ENCODE measurements around the gene MUCL3.
"Not testable (repeated sequence)": the region's sequence is repeated elsewhere in the genome, so short reads cannot be mapped to it uniquely, and the experiment has no call there.

Gene MUCL3

GRCh38 chr6:30954631-30955366 is 14.0 kb downstream of the MUCL3 start:
- peaks cover 13% of the 10 kb centered on the region for H3K36me3 ChIP-seq (ENCODE audit: control insufficient read depth, insufficient read depth, low read length)
- peak overlapping the region; percentile 66 for H3K9ac ChIP-seq (ENCODE audit: low read length)
- no peaks in the 10 kb centered on the region for H3K27me3 ChIP-seq (ENCODE audit: control insufficient read depth, insufficient read depth, low read length)
- H3K9me3 ChIP-seq (ENCODE audit: control insufficient read depth, low read length) = no peaks in the 10 kb centered on the region
- peak overlapping the region; percentile 29 for H3K4me3 ChIP-seq (ENCODE audit: low read length)
- H3K4me1 ChIP-seq (ENCODE audit: control insufficient read depth, insufficient read depth, low read length) = peaks cover 17% of the 10 kb centered on the region

DNA sequence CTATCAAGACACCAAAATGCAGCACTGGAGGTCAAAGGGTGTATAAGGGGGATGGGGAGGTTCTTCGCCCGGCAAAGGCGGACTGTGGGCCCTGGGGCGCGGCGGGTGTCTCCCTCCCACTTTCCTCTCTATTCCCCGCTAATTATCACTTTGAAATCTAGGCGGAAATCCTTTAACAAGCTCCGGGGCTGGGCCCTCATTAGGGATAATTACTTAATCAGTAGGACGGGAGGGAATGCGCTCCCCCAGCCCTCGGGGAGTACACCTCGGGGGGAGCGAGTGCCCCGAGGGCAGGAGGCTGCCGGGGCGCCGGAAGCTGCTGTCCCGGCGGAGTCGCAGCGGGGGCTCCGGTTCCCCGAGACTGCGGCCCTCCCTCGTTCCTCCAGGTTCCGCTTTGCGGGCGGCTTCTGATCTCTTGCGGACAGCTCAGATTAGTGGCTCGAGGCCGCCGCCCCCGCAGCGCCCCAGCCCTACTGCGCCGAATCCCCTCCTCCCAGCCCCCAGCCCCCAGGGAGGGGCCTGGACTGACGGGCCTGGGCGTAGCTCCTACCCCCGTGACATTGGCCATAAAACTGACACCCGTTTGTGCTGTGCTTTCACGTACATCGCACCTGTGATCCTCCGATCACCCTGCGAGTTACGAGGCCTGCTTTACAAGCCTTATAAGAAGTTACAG is 14.7 kb downstream of the MUCL3 start:
- H3K36me3 ChIP-seq (ENCODE audit: control insufficient read depth, insufficient read depth, low read length) = peaks cover 13% of the 10 kb centered on the region
- H3K4me3 ChIP-seq (ENCODE audit: low read length) = peak overlapping the region; percentile 29
- H3K27me3 ChIP-seq (ENCODE audit: control insufficient read depth, insufficient read depth, low read length) = no peaks in the 10 kb centered on the region
- peak overlapping the region; percentile 66 for H3K9ac ChIP-seq (ENCODE audit: low read length)
- H3K4me1 ChIP-seq (ENCODE audit: control insufficient read depth, insufficient read depth, low read length) = peaks cover 17% of the 10 kb centered on the region
- H3K9me3 ChIP-seq (ENCODE audit: control insufficient read depth, low read length) = no peaks in the 10 kb centered on the region

DNA sequence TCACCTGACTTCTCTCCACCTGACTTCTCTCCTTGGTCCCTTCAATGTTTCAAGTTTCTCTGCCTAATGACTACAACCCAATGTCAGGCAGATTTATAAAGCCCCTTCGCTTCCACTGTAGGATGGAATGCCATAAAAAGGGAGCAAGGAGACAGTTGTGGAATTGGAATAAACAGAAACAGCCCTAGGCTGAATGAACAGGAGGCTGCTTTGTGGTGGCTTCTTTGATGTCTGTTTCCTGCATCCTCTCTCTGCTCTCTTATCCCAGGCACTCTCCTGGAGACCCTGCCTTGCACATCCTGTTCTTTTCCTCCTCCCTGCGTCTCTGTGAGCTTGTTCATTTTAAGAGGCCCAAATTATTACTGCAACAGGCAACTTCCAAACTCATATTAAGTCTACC is 16.9 kb downstream of the MUCL3 start:
- Histone ChIP-seq H3K4me3 (ENCODE audit: low read length) (no peak overlapping the region), H3K9me3 (ENCODE audit: control insufficient read depth, low read length) (no peaks in the 10 kb centered on the region), H3K27me3 (ENCODE audit: control insufficient read depth, insufficient read depth, low read length) (no peaks in the 10 kb centered on the region), H3K9ac (ENCODE audit: low read length) (no peak overlapping the region), H3K36me3 (ENCODE audit: control insufficient read depth, insufficient read depth, low read length) (no peaks in the 10 kb centered on the region), H3K4me1 (ENCODE audit: control insufficient read depth, insufficient read depth, low read length) (peaks cover 17% of the 10 kb centered on the region)

DNA sequence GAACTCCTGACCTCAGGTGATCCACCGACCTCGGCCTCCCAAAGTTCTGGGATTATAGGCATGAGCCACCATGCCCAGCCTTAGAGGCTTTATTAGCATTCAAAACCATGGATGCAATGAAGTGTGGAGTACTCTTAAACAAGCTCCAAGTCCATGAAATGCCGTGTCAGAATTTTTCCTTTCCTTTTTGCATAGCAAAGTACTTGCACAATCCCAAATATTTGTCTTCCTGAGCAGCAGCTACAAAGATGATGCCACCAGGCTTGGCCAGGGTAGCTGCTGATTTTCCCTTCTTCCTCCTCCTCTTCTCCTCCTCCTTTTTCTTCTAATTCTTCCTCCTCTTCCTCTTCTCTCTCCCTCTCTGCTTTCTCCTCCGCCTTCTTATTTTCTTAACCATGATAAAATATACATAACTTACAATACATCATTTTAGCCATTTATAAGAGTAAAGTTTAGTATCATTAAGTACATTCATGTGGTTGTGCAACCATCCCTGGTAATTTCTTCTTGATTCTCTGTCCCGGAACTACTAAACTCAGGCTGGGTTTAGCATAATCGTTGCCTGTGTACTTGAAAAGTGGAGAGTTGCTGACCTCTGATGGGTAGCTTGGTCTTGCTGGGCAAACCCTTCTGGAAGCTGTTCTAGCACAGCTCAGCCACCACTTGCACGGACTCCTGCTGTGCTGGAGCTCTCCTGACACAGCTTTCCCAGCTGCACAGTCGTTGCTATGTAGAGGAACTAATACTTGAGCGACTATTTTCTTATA is 20.3 kb downstream of the MUCL3 start:
- peaks cover 5% of the 10 kb centered on the region for H3K4me1 ChIP-seq (ENCODE audit: control insufficient read depth, insufficient read depth, low read length)
- no peak overlapping the region for H3K9ac ChIP-seq (ENCODE audit: low read length)
- no peaks in the 10 kb centered on the region for H3K9me3 ChIP-seq (ENCODE audit: control insufficient read depth, low read length)
- H3K4me3 ChIP-seq (ENCODE audit: low read length) = no peak overlapping the region
- H3K27me3 ChIP-seq (ENCODE audit: control insufficient read depth, insufficient read depth, low read length) = no peaks in the 10 kb centered on the region
- no peaks in the 10 kb centered on the region for H3K36me3 ChIP-seq (ENCODE audit: control insufficient read depth, insufficient read depth, low read length)

GRCh38 chr6:30962716-30963115 is 21.9 kb downstream of the MUCL3 start:
- Histone ChIP-seq H3K36me3 (ENCODE audit: control insufficient read depth, insufficient read depth, low read length) (no peaks in the 10 kb centered on the region), H3K9me3 (ENCODE audit: control insufficient read depth, low read length) (no peaks in the 10 kb centered on the region), H3K4me1 (ENCODE audit: control insufficient read depth, insufficient read depth, low read length) (no peaks in the 10 kb centered on the region), H3K9ac (ENCODE audit: low read length) (no peak overlapping the region), H3K27me3 (ENCODE audit: control insufficient read depth, insufficient read depth, low read length) (no peaks in the 10 kb centered on the region), H3K4me3 (ENCODE audit: low read length) (no peak overlapping the region)

GRCh38 chr6:30963641-30964040 is 22.9 kb downstream of the MUCL3 start:
- no peaks in the 10 kb centered on the region for H3K4me1 ChIP-seq (ENCODE audit: control insufficient read depth, insufficient read depth, low read length)
- H3K27me3 ChIP-seq (ENCODE audit: control insufficient read depth, insufficient read depth, low read length) = no peaks in the 10 kb centered on the region
- H3K36me3 ChIP-seq (ENCODE audit: control insufficient read depth, insufficient read depth, low read length) = no peaks in the 10 kb centered on the region
- no peak overlapping the region for H3K4me3 ChIP-seq (ENCODE audit: low read length)
- H3K9ac ChIP-seq (ENCODE audit: low read length) = no peak overlapping the region
- H3K9me3 ChIP-seq (ENCODE audit: control insufficient read depth, low read length) = no peaks in the 10 kb centered on the region

DNA sequence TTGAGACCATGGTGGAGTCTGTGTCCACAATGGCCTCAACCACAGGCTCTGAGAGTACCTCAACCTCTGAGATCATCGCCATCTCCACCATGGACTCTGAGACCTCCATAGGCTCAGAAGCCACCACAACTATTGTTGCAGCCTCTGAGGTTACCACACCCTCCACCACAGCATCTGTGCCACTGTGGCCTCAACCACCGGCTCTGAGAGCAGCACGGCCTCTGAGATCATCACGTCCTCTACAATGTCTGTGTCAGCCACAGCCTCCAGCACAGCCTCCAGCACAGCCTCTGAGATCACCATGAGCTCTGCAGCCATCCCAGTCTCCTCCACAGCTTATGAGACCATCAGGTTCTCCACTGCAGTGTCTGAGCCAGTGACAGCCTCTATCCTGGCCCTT is 23.3 kb downstream of the MUCL3 start:
- no peaks in the 10 kb centered on the region for H3K27me3 ChIP-seq (ENCODE audit: control insufficient read depth, insufficient read depth, low read length)
- no peak overlapping the region for H3K4me3 ChIP-seq (ENCODE audit: low read length)
- H3K9ac ChIP-seq (ENCODE audit: low read length) = no peak overlapping the region
- H3K9me3 ChIP-seq (ENCODE audit: control insufficient read depth, low read length) = no peaks in the 10 kb centered on the region
- H3K4me1 ChIP-seq (ENCODE audit: control insufficient read depth, insufficient read depth, low read length) = no peaks in the 10 kb centered on the region
- H3K36me3 ChIP-seq (ENCODE audit: control insufficient read depth, insufficient read depth, low read length) = no peaks in the 10 kb centered on the region

DNA sequence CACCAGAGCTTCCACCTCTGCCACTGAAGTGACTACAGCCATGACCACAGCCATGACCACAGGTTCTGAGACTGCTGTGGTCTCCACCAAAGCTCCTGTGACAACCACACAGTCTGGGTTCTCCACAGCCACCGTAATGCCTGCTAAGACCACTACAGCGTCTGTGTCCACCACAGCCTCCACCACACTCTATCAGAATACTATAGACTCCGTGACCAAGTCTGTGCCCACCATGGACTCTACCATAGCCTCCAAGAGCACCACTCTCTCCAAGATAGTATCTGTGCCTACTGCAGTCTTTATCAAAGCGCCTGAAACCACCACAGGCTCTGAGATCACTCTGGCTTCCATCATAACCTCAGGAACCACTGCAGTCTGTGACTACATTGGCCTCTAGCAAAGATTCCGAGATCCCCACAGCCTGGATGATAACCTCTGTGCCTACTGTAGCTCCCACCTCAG is 24.4 kb downstream of the MUCL3 start:
- Histone ChIP-seq H3K9ac (ENCODE audit: low read length) (no peak overlapping the region), H3K9me3 (ENCODE audit: control insufficient read depth, low read length) (no peaks in the 10 kb centered on the region), H3K36me3 (ENCODE audit: control insufficient read depth, insufficient read depth, low read length) (no peaks in the 10 kb centered on the region), H3K27me3 (ENCODE audit: control insufficient read depth, insufficient read depth, low read length) (no peaks in the 10 kb centered on the region), H3K4me3 (ENCODE audit: low read length) (no peak overlapping the region), H3K4me1 (ENCODE audit: control insufficient read depth, insufficient read depth, low read length) (no peaks in the 10 kb centered on the region)

- Histone ChIP-seq H3K36me3 (ENCODE audit: control insufficient read depth, insufficient read depth, low read length) (no peaks in the 10 kb centered on the region), H3K9me3 (ENCODE audit: control insufficient read depth, low read length) (no peaks in the 10 kb centered on the region), H3K4me3 (ENCODE audit: low read length) (no peak overlapping the region), H3K27me3 (ENCODE audit: control insufficient read depth, insufficient read depth, low read length) (no peaks in the 10 kb centered on the region), H3K9ac (ENCODE audit: low read length) (no peak overlapping the region), H3K4me1 (ENCODE audit: control insufficient read depth, insufficient read depth, low read length) (no peaks in the 10 kb centered on the region)
Observed at GRCh38 chr6:30966154-30966553, 25.4 kb downstream of the MUCL3 start.

DNA sequence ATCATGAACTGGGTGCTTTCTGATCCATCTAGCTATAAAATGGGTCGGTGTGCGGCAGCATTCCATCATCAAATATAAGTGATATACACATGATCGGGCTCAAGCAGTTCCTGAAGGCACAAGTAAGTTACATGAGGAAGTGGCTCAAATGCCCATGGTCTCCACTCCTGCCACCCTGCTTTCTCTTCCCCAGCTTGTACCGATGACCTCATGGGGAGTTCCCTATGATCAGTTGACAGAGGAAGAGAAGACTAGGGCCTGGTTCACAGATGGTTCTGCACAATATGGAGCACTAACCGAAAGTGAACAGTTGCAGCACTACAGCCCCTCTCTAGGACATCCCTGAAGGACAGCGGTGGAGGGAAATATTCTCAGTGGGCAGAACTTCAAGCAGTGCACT is 28.4 kb downstream of the MUCL3 start:
- not testable (repeated sequence) for H3K4me1 ChIP-seq (ENCODE audit: control insufficient read depth, insufficient read depth, low read length); H3K36me3 ChIP-seq (ENCODE audit: control insufficient read depth, insufficient read depth, low read length); H3K4me3 ChIP-seq (ENCODE audit: low read length); H3K9ac ChIP-seq (ENCODE audit: low read length); H3K27me3 ChIP-seq (ENCODE audit: control insufficient read depth, insufficient read depth, low read length); H3K9me3 ChIP-seq (ENCODE audit: control insufficient read depth, low read length)

DNA sequence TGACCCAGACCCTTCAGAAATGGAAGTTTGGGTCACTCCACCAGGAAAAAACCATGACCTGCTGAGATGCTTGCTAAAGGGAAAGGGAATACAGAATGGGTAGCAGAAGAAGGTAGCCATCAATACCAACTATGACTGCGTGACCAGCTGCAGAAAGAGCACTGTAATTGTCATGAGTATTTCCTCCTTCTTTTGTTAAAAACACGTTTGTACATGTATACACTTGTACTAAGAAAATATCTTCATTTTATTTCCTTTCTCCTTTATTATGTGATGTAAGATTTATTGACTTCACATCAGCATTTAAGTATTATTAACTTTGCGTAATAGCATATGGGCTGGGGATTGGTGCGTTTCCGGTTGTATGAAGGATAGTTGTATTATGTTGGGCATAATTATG is 30.2 kb downstream of the MUCL3 start:
- no peak overlapping the region for H3K9ac ChIP-seq (ENCODE audit: low read length)
- no peaks in the 10 kb centered on the region for H3K9me3 ChIP-seq (ENCODE audit: control insufficient read depth, low read length)

DNA sequence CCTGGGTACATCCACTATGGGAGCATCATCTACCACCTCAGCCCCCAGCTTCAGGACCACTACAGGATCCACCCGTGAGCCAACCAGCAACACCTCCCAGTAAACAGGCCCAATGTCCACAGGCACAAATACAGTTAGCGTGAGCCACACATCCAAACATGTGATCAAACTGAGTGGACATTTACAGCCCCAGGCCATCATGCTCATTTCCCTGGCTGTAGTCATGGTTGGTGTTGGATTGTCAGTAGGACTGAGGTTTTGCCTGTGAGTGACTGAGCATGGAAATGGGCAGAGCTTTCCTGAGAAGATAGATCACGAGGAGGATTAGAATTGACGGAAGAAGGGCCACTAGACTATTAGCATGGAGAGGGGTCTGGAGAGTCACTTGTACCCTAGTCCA is 32.0 kb downstream of the MUCL3 start:
- Histone ChIP-seq H3K9me3 (ENCODE audit: control insufficient read depth, low read length) (no peaks in the 10 kb centered on the region), H3K9ac (ENCODE audit: low read length) (no peak overlapping the region), H3K36me3 (ENCODE audit: control insufficient read depth, insufficient read depth, low read length) (no peaks in the 10 kb centered on the region), H3K27me3 (ENCODE audit: control insufficient read depth, insufficient read depth, low read length) (no peaks in the 10 kb centered on the region), H3K4me3 (ENCODE audit: low read length) (no peak overlapping the region), H3K4me1 (ENCODE audit: control insufficient read depth, insufficient read depth, low read length) (peaks cover 7% of the 10 kb centered on the region)

More for the DNA sequence above, 30.2 kb downstream of the MUCL3 start:
- no peak overlapping the region for H3K4me3 ChIP-seq (ENCODE audit: low read length)
- no peaks in the 10 kb centered on the region for H3K36me3 ChIP-seq (ENCODE audit: control insufficient read depth, insufficient read depth, low read length)
- no peaks in the 10 kb centered on the region for H3K27me3 ChIP-seq (ENCODE audit: control insufficient read depth, insufficient read depth, low read length)
- peaks cover 2% of the 10 kb centered on the region for H3K4me1 ChIP-seq (ENCODE audit: control insufficient read depth, insufficient read depth, low read length)

Measured in mucosa of stomach (tissue), 1 donor.